NCI-H748 (cell line): ENCODE measurements around the gene ARHGEF6.
"Not testable (repeated sequence)": the region's sequence is repeated elsewhere in the genome, so short reads cannot be mapped to it uniquely, and the experiment has no call there.

Source experiments
- DNase-seq: peaks from one replicate; lab custom pipeline; 2025; ENCODE audit not compliant: unreplicated experiment; lab: John Stamatoyannopoulos, UW

The ARHGEF6 gene

DNA sequence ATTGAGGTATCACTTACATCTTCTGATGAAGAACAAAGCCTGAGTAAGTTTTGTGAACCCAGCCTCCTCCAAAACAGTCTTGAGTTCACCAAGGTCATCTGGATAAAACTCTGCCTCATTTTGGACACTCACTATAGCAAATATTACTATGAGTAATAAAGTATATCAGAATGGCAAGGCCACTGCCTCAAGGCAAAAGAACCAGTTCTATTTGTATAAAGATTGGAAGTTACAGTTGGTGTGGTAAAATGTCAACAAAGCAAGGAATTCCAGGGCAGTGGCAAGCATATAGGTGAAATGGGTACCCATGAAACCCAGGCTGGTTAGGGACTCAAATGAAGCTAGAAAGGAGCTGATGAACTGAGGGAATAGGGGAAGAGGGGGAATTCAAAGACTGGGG is 2.4 kb upstream of the ARHGEF6 start:
- no peak for DNase-seq

DNA sequence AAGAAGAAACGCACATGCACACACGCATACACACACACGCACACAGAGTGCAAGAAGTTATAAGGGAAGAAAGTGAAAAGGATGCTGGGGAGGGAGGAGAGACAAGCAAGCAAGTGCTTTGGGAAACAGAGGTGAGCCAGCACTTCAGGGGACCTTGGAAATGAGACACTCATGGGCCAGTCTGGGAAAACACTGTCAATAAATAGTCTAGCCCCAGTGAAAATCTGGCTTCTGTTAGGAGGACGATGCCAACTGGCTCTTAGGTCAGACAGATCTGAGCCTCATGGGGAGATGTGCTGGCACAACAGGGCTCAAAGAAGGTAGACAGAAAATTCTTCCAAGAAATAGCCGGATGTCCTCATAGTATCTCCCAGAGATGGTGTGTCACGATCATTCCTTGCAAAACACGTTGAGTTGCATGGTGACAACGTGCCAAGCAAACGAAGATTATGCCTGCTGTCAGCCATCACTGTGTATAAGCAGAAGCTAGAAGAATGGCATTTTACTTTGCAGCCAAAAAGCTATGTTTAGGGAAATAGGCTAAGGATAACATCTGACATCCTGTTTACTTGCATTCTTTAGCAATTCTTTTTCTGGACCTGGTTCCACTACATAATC is 557 bp upstream of the ARHGEF6 start:
- DNase-seq: no peak

DNA sequence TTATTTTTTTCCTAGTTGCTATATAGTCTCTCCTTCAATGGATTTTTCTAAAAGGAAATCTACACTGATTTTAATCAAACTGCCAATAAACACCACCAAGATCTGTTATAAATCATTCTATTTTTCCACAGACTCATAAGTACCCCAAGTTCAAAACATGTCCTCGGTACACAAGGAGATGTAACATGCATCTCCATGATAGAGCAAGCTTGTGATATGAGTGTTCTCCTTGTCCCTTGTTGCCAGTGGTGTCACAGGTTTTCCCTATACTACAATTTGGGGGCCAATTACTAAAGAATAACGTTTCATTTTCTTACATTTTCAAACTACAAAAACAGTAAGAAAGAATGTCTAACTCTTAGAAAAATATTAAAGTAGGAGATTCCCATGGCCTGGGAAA is 491 bp downstream of the ARHGEF6 start:
- DNase-seq: no peak

DNA sequence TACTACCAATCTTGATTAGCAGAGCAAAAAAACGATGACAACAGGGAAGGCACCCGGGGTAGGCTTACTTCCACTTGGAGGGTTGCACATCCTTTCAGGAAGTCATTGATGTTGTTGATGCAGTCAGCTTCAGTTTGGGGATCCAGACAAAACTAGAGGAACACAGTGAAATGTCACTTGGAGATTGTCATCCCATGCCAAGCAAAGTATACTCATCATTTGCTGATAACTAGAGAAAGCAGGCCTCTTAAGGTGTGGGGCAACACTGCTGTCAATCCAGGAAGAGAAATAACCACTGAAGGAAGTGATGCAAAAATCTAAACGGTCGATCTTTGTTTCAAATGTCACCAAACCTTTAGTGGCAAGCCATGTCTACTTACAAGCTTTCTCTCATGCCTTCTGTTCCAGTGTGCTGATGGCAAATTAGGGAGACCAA is 1.4 kb downstream of the ARHGEF6 start:
- no peak for DNase-seq

DNA sequence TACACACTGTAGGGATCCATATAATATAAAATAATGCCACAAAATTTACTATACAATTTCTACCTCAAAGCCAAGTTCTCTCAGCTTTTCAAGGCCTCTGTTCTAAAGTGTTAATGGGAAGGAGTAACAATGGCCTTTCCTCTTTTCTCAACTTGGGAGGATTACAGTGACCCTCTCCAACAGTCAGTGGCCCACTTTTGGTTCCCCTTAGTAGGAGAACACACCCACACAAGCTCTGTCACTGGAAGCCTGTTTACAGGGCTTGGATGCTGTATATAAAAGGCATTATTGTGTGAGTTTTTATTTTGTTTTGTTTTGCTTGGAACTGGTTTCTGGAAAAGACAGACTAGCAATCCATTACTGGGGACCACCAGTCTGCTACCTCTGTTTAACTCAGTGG is 1.8 kb downstream of the ARHGEF6 start:
- DNase-seq: no peak

DNA sequence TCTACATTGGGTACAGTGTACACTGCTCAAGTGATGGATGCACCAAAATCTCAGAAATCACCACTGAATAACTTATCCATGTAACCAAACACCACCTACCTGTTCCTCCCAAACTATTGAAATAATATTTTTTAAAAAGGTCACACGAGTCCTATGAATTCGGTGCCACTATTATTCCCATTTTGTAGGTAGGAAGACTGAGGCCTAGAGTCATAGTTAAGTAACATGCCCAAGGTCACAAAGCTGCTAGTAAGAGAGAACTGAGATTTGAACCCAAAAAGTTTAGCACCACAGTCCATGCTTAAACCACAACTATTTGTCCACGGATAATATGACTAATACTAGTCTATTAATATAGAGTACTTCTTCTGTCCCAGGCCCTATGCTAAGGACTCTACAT is 2.7 kb downstream of the ARHGEF6 start:
- DNase-seq: no peak

DNA sequence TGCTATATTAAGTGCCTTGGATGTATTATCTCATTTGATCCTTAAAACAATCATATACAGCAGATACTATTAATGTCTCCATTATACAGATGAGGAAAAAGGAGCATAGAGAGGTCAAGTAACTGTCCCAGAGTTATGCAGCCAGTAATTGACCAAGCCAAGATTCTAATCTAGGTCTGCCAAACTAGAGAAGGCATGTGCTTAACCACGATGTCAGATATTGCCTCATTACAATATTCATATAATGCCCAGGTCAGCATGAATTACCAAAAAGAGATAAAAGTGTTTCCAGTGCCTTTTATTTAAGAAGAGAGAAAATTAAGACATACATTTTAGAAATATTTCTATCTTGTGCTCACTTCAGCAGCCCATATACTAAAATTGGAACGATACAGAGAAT is 7.1 kb downstream of the ARHGEF6 start:
- DNase-seq: no peak

DNA sequence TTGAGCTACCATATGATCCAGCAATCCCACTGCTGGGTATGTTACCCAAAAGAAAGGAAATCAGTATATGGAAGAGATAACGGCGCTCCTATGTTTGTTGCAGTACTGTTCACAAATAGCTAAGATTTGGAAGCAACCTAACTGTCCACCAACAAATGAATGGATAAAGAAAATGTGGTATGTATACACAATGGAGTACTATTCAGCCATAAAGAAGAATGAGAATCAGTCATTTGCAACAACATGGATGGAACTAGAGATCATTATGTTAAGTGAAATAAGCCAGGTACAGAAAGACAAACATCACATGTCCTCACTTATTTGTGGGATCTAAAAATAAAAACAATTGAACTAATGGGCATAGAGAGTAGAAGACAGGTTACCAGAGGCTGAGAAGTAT is 8.9 kb downstream of the ARHGEF6 start:
- DNase-seq: not testable (repeated sequence)

DNA sequence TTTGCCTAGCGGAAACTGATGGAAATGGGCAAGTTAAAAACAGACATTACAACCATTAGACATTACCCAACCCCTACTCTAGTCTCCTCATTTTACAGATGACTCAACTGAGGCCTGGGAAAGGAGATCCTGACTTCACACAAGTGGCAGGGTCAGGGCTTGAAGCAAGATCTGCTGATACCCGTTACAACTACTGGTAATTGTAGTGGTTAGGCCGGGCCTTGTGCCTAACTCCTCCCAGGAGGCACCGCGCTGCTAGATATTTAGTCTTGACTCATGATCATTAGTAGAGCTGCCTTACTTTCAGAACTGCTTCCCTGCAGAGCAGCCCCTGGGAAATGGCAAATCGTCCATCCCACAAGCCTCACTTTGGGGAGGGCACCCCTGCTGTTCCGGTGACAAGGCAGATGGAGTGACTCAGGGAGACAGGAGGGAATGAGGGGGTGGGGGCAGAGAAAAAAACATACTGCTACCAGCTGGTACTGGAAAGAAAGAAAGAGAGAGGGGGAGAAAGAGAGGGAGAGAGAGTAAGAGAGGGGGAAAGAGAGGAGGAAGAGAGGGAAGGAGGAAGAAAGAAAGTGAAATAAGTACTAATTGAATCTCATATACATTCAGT is 12.2 kb downstream of the ARHGEF6 start:
- no peak for DNase-seq

DNA sequence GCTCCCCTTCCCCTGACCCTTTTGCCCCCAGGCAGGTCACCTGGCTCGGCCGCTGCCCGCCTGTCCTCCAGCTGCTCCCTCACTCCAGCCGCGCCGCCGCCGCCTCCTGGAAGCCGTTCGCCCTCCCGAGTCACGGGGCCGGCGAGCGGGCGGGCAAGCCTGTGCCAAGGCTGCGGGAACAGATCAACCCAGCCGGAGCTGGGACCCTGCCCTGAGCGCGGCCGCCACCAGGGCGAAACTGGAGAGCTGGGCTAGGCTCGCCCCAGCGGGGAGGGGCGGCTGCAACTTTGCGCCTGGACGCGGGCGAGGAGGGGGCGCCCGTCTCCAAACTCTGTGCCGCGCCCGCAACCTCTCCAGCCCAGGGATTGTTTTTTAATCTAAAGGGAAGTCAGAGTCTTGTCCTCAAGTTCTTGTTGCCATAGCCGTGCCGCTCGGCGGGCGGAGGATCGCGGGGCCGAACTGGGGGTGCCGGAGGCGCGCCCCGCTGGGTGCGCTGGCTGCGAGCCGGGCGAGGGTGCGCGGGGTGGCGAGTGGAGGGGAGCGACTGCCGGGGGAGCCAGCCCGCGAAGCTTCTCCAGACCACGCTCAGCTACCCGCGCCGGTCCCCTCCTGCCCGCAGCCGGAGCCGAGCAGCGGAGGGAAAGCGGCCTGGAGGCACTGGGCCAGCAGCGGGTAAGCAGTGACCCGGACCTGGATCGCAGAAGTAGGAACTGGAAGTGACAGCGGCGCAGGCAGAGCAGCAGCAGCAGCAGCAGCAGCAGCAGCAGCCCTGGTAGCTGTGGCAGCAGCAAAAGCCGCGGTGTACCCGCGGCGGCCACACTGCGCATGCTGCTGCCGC is 13.4 kb downstream of the ARHGEF6 start:
- peak; percentile 50 for DNase-seq

DNA sequence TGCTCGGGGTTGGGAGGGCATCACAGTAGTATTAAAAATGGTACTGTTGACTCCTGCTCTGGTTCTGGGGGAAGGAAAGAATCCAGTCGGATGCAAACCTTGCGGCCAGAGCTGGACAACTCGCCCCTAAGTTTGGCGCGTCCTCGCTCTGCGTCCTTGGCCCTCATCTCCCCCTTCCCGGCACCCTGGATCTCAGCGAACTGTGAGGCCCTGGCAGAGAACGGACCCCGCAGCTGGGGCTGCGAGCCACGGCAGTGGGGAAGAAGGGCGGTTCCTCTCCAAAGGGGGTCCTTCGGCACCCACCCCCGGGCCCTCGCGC is 14.0 kb downstream of the ARHGEF6 start:
- peak; percentile 27 for DNase-seq

DNA sequence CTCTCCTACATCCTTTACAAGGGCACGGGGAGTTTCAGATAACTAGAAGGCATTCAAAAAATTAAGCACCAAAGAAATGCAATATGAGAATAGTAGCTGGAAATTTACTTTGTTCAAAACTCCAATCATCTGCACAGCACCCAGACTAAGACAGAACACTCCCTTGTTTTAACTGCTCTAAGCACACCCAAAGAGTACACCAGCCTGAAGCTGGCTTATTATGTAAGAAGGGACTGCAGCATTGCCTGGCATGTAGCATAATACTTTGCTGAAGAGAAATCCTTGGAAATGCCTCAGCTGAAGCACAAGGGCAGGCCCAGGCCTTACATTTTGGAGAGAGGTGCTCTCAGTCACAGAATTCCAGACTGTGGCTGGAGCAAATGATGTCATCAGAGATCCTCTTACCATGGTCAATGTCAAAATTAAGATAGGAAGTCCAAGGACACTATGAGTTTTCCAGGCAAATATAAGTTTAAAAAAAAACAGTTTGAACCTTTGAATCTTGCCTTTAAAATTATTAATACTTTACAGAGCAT is 14.8 kb downstream of the ARHGEF6 start:
- DNase-seq: no peak

DNA sequence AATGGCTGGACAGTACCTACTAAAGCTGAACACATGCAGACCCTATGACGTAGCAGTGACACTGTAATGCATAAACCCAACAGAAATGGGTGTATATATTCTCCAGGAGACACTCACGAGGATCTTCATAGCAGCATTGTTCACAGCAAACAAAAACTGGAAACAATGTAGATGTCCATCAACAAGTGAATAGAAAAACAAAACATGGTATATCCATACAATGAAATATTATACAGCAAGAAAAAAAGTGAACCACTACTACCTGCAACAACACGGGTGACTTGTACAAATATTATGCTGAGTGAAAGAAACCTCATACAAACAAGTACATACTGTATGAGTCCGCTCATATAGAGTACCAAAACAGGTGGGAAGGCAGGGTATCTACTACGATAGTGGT is 16.5 kb downstream of the ARHGEF6 start:
- no peak for DNase-seq

DNA sequence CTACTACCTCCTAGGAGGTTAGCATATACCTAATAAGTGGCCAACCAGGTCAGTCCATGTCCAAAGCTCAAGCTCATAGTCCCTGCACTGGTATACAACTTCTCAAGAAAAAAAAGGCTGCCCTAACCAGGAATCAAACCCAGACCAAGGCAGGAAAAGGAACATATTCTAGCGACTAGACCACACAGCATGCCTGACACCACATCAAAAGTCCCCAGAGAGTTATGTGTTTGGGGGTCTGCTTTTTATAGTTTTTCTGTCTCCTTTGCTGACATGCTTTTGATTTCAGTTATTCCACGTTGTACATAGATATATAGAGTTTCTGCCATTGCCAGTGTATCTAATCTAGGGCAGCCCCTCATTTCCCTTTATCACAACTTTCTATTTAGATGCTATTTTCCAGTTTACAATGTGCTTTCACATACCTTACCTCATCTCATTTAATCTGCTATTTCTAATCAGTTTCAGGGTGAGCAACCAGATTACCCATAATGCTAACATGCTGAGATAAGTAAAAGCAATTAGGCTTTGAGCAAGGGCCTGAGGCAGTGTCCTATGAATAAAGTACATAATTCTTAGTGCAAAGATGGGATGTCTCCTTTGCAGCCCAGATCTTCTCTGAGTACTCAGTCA is 17.8 kb downstream of the ARHGEF6 start:
- DNase-seq: no peak

DNA sequence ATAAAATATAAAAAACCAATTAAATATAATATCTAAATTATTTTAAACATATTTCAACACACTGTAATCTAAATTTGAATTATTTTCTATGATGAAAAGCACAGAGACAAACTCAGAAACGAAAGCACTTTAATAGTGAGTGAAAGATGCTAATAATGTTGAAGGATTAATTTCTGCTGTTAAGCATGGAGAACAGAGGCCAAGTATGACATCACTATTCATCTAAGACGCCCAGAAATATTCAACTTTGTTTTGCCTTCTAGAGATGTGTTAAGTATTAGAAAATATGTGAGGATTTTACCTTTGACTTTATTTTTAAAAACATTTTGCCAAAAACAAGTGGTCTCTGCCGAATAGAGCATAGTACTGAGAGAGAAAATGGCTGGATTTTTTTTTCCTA is 19.3 kb downstream of the ARHGEF6 start:
- DNase-seq: no peak

DNA sequence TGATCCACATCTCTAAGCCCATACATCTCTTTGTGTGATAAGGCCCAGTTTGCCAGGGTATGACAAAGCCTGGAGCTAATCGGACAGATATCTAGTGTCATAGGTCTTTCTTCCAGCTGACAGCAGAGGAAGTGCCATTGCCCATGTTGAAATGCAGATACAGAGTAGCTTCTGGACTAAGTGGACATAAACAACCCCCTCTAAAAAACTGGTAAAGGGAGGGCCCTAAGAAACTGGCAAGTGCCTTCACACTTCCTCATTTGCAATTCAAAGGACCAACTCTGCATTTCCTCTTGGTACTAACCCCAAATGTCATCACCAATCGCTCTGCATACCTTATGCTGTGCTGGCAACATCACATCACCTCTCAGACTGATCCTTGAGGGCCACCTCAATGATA is 20.8 kb downstream of the ARHGEF6 start:
- no peak for DNase-seq

DNA sequence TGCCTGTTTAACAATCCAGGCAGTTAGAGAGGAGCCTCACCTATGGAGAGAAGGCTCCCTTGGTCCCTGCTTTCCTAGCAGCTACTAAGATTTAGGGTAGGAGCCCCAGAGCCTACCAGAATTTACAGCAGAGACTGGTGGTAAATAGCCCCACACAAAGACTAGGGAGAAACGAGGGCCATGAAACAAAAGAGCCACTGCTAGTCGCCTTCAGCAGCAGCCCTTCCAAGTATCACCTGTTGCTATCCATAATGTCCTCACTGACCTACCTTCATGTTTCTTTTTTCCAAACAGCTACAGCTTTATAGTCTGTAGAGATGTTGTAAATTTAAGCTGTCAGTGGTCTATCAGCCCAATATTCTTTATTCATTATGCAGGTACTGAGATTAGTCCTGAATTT is 25.3 kb downstream of the ARHGEF6 start:
- DNase-seq: no peak

DNA sequence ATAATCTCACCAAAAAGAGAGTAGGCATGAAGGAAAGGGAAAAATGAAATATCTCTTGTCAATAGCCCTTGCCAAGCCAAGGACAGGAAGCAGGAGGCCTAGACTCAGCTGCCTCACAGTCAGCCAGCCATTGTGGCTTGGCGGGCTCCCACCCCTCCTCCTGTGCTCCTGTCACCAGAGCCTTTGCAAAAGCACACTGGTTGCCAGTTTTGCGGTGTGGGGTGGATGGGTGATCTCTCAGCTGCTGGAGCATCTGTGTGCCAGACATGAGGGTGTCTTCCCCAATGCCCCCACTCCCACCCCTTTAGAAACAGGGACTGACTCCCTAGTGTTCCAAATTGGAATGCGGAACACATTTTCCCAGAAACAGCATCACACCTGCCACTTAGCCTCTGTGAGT is 26.1 kb downstream of the ARHGEF6 start:
- no peak for DNase-seq

DNA sequence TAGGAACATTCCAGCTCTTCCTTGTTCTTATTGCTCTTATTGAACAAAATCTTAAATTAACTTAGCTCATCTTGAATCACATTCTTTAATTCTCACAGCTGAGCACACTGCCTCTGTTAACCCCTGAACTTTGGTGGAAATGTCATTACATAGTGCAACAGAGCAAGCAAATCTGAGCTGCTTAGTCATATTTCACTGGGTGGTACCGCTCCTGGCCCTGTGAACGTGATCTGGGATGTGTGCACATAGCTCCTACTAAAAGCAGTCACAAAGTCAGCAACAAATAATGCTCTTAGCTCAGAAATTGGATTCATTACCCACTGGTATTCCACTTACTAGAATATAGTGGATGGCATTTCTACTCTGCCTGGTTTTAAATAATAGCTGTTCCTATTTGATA is 27.9 kb downstream of the ARHGEF6 start:
- DNase-seq: no peak

DNA sequence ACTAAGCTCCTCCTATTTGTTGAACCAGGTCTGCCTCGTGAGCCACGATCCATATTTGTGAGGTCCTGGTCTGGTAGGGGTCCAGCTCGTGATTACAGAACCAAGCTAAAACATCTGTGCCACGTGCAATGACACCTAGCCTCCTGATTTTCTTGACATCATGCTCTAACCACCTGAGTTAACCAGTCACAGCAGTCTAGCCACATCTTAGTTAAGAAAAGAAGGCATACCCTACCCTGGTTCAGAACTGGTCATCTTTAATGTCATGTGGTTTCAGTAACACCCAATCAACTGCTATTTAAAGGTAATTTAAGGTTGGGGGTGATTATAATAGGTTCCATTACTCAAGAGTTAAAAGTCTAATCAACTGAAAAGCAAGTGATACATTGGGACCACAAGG is 28.4 kb downstream of the ARHGEF6 start:
- no peak for DNase-seq

DNA sequence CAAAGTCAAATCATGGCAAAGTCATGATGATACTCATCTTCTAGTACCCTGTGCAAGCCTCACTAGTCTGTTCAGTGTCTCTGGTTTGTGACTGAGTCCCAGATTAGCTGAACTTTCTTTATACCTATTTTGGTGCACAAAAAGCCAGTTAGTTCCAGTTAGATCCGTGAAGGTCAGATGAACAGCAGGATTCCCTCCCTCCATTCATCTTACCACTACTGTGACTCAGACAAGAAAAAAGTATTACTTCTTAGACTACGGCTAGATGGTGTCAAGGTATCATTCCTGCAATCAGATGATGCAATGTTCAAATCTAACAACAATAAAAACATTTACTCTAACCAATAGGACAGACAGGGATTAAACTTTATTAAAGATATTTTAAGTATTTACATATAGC is 30.4 kb downstream of the ARHGEF6 start:
- DNase-seq: no peak
